Measurements from ENCODE around the gene MSRB1.
"Not testable (repeated sequence)": the region's sequence is repeated elsewhere in the genome, so short reads cannot be mapped to it uniquely, and the experiment has no call there.

The MSRB1 gene

GRCh38 chr16:1938316-1938715 lies 4.7 kb downstream of the MSRB1 start:
- DNase-seq, result no peak

- DNase-seq, result no peak
Measured at GRCh38 chr16:1936945-1937479, 6.0 kb downstream of the MSRB1 start.

- DNase-seq, result no peak
Measured at GRCh38 chr16:1933097-1933661, 9.8 kb downstream of the MSRB1 start.

GRCh38 chr16:1932050-1933028 lies 10.7 kb downstream of the MSRB1 start:
- no peak for DNase-seq

DNA sequence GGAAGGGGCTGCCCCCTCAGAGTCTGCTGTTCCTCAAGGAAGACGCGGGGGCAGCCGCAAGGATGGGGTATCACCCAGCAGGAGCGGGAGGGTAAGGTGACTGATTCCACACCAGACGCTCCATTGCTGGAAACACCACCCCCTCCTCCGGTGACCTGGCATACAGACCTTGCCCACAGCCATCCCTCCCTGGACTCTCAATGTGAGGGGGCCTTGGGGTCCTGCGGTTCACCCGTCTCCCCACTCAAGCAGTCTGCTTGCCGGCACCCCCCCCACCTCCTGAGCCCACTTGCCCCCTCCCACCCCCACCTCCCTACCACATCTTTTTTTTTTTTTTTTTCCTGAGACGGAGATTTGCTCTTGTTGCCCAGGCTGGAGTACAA lies 12.7 kb downstream of the MSRB1 start:
- DNase-seq, result no peak

GRCh38 chr16:1929578-1930337 lies 13.2 kb downstream of the MSRB1 start:
- peak; percentile 88 for DNase-seq

DNA sequence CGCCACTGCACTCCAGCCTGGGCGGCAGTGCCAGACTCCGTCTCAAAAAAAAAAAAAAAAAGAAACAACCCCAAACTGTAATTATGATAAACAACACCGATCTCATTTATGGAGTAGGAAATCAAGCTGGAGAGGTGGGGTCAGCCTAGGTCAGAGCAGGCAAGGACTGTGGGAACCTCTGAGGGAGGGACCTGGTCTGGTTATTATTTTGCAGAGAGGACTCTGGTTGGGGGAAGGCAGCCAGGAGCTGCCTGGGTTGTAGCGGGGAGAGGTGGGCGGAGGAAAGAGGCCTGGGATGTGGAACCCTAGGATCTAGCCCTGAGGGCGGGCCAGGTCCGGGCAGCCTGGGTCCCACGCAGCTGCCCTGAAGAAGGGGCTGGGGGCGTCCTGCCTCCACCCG lies 13.9 kb downstream of the MSRB1 start:
- DNase-seq, result no peak

- DNase-seq, result no peak
Measured at GRCh38 chr16:1926271-1926670, 16.7 kb downstream of the MSRB1 start.

- no peak for DNase-seq
Measured at GRCh38 chr16:1924095-1924494, 18.9 kb downstream of the MSRB1 start.

GRCh38 chr16:1923299-1924034 lies 19.5 kb downstream of the MSRB1 start:
- no peak for DNase-seq

DNA sequence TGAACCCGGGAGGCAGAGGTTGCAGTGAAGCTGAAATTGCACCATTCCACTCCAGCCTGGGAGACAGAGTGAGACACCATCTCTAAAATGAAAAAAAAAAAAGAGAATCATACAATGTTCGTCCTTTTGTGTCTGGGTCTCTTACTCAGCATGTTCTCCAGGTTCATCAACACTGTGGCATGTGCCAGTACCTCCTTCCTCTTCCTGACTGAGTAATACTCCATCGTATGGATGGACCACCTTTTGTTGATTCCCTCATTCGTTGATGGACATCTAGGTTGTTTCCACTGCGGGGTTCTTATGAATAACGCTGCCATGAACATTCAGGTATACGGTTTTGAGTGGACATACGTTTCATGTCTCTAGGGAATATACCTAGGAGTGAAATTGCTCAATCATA lies 20.6 kb downstream of the MSRB1 start:
- no peak for DNase-seq

DNA sequence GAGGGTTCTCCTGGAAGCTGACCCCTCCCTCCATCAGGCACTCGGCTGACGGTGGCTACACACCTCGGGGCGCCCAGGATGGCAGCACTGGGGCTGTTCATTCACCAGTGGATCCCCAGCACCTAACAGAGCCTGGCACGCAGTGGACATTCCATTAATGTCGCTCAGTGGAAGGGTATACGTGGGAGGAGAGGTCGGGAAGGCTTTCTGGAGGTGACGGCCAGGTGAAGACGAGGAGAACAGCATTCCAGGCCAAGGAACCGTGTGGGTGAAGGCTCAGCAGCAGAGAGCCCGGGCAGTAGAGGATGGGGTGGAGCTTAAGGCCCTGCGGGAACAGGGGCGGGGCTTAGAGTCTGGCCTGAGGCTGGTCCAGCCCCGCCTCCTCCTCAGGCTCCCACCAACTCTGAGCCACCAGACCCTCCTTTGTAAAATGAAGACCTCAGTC lies 22.2 kb downstream of the MSRB1 start:
- DNase-seq, result no peak

- DNase-seq, result not testable (repeated sequence)
Measured at GRCh38 chr16:1920122-1920521, 22.9 kb downstream of the MSRB1 start.

DNA sequence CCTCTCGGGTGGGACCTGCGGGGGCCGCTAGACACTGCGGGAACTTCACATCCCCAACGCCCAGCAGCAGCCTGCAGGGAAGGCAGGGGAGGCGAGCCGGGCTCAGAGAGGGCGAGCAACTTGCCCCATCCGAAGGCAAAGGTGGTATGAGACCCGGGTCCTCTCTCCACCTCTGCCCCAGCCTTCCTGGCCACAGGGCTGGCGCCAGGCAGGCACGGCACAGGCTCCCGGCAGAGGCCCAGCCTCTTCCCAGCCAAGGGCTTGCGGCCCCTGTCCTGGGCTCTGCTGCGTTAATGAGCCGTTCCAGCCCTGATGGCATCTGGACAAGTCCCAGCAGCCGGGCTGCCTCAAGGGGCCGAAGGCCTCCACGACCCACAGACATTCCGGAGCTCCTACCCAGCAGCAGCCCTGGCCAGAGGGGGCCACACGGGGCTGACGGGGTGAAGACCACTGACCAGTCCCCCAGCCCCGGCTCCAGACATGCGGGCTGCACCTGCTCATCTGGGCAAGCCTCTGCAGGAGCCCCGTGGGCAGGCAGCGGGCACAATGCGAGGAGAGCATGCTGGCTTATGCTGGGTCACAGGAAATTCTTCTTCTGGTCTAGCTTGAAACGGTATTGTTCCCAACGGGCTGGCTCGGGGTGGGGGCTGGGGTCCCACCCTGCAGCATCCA lies 23.5 kb downstream of the MSRB1 start:
- DNase-seq, result no peak

DNA sequence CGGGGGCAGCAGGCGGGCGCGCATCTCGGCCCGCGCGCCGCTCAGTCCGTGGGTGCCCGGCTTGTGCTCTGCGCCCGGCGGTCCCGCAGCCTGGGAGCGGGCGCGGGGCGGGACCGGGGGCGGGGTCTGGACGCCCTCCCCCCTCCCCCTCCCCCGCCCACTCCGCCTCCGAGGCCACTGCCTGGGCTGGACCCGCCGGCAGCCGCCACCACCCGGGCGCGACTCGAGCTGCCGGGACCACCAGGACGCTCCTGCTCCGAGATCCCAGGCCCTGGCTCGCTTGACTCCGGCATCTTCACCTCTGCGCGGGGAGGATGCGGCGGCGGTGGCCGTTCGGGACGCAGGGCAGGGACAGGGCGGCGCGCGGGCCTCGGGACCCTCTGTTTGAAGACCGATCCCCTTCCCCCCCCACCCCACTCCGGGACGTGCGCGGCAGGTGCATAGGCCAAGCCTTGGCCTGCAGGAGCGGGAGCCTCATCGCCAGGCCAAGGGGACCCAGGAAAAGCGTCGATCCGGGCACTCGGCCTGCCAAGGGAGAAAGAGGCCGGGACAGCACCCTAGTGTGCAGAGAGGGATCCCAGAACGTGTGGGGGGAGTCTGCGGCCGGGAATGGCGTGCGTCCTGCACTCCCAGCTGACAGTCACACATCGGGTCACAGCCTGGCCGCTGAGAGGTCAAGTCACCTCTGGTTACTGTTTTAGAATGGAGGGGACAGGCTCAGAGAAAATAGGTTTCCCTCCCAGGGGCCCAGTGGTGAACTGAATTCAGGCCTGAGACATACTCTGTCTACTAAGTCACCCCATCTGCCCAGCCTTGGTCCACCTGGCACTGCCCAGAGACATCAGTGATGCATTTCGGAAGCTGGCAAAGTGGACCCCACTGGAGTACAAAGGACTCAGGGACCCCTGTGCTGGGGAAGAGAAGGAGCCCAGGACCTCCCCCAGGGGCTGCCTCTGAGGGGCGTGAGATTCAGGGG lies 24.4 kb downstream of the MSRB1 start, which contains the start of gene HS3ST6:
Gene HS3ST6 (minus strand): TSS at position 65 of the 976 bp plus-strand sequence. CDS start 92 bp downstream, outside the sequence.
- no peak for DNase-seq

- no peak for DNase-seq
Measured at GRCh38 chr16:1917665-1918350, 25.2 kb downstream of the MSRB1 start.

DNA sequence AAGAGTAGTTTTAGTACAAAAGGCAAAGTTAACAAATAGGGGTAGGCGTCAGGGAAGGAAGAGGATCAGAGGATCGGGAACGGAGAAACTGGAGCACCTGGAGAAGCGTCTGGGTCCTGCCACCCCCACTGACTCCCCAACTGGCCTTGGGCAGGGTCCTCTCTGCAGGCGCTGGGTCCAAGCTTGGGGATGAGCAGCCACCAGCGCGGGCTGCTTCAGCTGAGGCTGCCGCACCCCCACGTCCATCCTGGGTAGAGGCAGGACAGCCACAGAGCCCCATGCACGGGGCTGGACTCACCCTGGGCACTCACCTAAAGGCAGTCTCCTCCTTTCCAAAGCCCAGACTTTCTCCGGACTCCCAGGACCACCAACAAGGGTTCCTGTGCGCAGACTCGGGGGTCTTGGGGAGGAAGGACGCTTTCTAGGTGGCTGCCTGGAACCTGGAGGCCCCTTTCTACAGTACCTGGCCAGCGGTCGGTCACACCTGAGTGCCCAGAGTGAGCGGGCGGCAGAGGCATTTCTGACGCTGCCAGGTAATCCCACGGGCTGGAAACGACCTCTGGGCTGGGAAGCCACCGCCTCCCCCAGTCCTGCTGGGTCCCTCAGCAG lies 25.8 kb downstream of the MSRB1 start:
- no peak for DNase-seq

DNA sequence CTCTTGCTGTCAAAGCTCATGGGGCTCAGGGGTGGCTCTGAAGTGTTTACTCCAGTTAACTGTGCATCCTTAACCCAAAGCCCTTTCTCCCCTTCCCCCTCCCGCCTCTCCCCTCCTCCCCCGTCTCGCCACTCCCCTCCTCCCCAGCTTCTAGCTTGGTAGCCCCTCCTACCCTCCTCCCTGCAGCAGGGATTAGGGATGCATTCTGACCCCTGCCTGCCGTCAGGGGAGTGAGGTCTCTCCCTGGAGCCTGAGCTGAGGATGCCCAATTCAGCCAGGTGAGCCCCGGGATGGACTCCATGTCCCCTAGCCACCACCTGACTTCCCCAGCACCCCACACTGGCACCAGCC lies 26.4 kb downstream of the MSRB1 start:
- DNase-seq, result no peak

Data from effector CD8-positive, alpha-beta T cell (primary cell).